A673 (cell line): ENCODE data around the gene AKR7A2.

ENCODE experiments used
- CTCF ChIP-seq: fragments of 300-800, 200-600 bp; sonication (generic); conservative IDR thresholded peaks from 2 replicates; pipeline ENCODE4 v1.5.1; 2017; ENCODE audit warnings: low read depth, mild to moderate bottlenecking, antibody characterized with exemption, low read length, moderate library complexity, mixed read lengths
- EZH2 ChIP-seq: fragments of 200-600 bp; sonication (generic); IDR thresholded peaks from 2 replicates; pipeline ENCODE4 v1.6.1; 2017; ENCODE audit warnings: borderline replicate concordance, low read depth, mild to moderate bottlenecking, mixed read lengths, antibody characterized with exemption, low read length; ENCODE audit not compliant: poor library complexity, severe bottlenecking

DNA sequence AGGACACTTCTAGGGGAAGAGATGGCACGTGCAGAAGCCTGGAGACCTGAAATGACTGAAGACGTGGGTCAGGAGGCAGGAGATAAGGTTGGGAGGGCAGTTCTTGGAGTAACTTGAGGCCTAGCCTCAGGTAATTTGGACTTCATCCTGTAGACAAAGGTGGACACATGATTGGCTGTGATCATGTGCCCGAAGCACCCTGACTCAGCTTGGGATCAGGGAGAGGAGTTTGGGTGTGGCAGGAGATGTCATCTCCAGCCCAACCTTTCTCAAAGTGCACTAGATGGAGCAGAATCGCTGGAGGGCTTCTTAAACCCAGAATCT, 1.7 kb upstream of the AKR7A2 start:
- TF ChIP-seq CTCF (no peak), EZH2 (no peak)
